ENCODE data around the gene TMEM242. TPM values are rescaled to one million over a fixed set of nuclear protein-coding genes. Genes with fewer than 3 reads are reported as not detected.
A peak's percentile ranks its signal among the peaks of the same experiment; 100 is the strongest.

The TMEM242 gene
- total and polyA plus RNA-seq, 2 of the 13 experiments (the other 11 are each of a cell fraction or from before 2014, with no cell fraction given), result 5.6 to 11.1 TPM

- TF ChIP-seq DZIP1 (CRISPR knock-in tag; IDR thresholded peaks at IDR 0.05) (no peak; the same call in 1 of the 2 replicates), DNMT3B (CRISPR knock-in tag; conservative IDR thresholded peaks at IDR 0.05) (no peak), AGO2 (optimal IDR thresholded peaks at IDR 0.05; ENCODE audit: low read depth, low read length) (no peak), ZMAT3 (CRISPR knock-in tag; conservative IDR thresholded peaks at IDR 0.05) (no peak; the same call in 1 of the 2 replicates), PAF1 (CRISPR knock-in tag; IDR thresholded peaks at IDR 0.05) (no peak), TAF1 (CRISPR knock-in tag; IDR thresholded peaks at IDR 0.05) (no peak), RFX3 (CRISPR knock-in tag; IDR thresholded peaks at IDR 0.05) (no peak), KLF6 (CRISPR knock-in tag; IDR thresholded peaks at IDR 0.05) (no peak), ISX (CRISPR knock-in tag; conservative IDR thresholded peaks at IDR 0.05) (0 out of 2 replicates have a peak, but pooled peaks have one; percentile 18), NR2F6 (IDR thresholded peaks at IDR 0.05) (no peak), NR2F6 (CRISPR knock-in tag; IDR thresholded peaks at IDR 0.05) (no peak), ZNF614 (CRISPR knock-in tag; IDR thresholded peaks at IDR 0.05; ENCODE audit: borderline replicate concordance) (no peak), ZNF737 (CRISPR knock-in tag; IDR thresholded peaks at IDR 0.05; ENCODE audit: borderline replicate concordance) (no peak), ZSCAN12 (CRISPR knock-in tag; IDR thresholded peaks at IDR 0.05) (peak; percentile 8; the same call in 1 of the 2 replicates), MXD3 (CRISPR knock-in tag; IDR thresholded peaks at IDR 0.05) (peak; percentile 24; the same call in 1 of the 2 replicates), CENPT (CRISPR knock-in tag; IDR thresholded peaks at IDR 0.05; ENCODE audit: low read depth) (0 out of 2 replicates have a peak, but pooled peaks have one; percentile 20), ELF4 (CRISPR knock-in tag; IDR thresholded peaks at IDR 0.05; ENCODE audit: borderline replicate concordance) (no peak), POLR2G (IDR thresholded peaks at IDR 0.05; ENCODE audit: low read depth, low read length) (no peak), ZKSCAN1 (IDR thresholded peaks at IDR 0.05; ENCODE audit: low read length) (no peak)
- TF ChIP-seq, protein P1, sequence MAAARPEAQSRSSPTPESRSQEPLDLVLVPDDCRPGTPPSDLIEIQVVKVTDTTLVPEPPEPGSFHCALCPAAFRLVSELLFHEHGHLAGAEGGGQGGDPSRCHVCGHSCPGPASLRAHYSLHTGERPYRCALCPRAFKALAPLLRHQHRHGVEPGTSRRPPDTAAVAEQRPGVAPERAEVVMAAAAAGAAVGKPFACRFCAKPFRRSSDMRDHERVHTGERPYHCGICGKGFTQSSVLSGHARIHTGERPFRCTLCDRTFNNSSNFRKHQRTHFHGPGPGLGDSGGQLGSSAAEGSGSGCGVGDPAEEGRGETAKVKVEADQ (CRISPR knock-in tag; IDR thresholded peaks at IDR 0.05; ENCODE audit: borderline replicate concordance), result peak; percentile 95; the same call in 1 of the 2 replicates
- TF ChIP-seq, protein P2, sequence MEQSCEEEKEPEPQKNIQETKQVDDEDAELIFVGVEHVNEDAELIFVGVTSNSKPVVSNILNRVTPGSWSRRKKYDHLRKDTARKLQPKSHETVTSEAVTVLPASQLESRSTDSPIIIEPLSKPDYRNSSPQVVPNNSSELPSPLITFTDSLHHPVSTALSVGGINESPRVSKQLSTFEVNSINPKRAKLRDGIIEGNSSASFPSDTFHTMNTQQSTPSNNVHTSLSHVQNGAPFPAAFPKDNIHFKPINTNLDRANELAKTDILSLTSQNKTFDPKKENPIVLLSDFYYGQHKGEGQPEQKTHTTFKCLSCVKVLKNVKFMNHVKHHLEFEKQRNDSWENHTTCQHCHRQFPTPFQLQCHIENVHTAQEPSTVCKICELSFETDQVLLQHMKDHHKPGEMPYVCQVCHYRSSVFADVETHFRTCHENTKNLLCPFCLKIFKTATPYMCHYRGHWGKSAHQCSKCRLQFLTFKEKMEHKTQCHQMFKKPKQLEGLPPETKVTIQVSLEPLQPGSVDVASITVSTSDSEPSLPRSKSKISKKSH (CRISPR knock-in tag; IDR thresholded peaks at IDR 0.05; ENCODE audit: borderline replicate concordance), result no peak
- TF ChIP-seq, protein P3, sequence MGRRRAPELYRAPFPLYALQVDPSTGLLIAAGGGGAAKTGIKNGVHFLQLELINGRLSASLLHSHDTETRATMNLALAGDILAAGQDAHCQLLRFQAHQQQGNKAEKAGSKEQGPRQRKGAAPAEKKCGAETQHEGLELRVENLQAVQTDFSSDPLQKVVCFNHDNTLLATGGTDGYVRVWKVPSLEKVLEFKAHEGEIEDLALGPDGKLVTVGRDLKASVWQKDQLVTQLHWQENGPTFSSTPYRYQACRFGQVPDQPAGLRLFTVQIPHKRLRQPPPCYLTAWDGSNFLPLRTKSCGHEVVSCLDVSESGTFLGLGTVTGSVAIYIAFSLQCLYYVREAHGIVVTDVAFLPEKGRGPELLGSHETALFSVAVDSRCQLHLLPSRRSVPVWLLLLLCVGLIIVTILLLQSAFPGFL (CRISPR knock-in tag; IDR thresholded peaks at IDR 0.05), result no peak
- TF ChIP-seq, protein P4, sequence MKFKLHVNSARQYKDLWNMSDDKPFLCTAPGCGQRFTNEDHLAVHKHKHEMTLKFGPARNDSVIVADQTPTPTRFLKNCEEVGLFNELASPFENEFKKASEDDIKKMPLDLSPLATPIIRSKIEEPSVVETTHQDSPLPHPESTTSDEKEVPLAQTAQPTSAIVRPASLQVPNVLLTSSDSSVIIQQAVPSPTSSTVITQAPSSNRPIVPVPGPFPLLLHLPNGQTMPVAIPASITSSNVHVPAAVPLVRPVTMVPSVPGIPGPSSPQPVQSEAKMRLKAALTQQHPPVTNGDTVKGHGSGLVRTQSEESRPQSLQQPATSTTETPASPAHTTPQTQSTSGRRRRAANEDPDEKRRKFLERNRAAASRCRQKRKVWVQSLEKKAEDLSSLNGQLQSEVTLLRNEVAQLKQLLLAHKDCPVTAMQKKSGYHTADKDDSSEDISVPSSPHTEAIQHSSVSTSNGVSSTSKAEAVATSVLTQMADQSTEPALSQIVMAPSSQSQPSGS (CRISPR knock-in tag; IDR thresholded peaks at IDR 0.05), result no peak
These were observed 48.7 kb downstream of the TMEM242 start (continued) for GRCh38 chr6:157274471-157275226.
